ENCODE measurements around the gene JAG1.

DNA sequence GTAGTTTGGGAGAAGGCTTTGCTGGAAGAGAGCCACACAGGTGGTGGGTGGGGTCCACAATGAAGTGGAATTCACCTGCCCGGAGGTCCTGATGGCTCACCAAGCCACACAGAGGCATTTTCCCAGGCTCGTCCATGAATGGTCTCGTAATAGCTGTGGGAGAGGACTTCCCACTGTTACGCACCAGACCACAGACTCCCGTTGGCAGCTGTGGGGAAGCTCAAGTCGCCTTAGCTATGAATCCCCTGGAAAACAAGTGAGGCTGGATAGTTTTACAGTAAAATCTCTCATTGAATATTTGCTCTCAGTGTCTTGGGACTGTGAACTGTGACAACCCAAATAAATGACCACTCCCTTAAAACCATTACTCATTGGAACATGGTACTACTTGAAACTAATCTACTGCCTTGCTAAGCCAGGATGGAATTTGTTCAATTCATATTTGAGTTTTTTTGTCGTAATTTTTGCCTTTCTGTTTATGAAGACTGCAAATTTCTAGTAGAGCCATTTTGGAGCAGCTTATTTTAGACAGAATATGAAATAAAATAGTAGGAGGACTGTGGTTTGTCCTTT, 79.4 kb downstream of the JAG1 start:
- no peak for TF ChIP-seq CTCF (IDR thresholded peaks at IDR 0.05)
- no peak for TF ChIP-seq EP300 (IDR thresholded peaks at IDR 0.05)
- TF ChIP-seq POLR2A (IDR thresholded peaks at IDR 0.05) = no peak
